ENCODE data around the gene URI1.

The URI1 gene

DNA sequence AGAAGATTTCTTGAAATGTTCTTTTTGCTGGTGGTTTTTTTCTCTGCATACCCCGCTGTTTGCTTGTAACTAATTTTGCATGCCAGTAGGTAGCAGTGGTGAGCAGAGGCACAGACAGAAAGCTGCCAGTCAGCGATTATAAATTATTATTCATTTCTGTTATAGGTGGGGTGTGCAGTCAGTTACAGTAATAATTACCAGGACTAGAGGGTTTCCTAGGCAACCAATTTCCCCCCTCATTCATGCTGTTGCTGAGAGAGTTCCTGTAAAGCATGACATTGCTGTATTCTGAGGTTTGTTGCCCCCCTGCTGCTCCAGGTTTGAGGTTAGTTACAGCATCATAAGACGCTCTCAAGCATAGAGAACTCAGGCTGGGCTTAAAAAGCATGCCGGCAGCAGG is 104.5 kb downstream of the URI1 start:
- TF ChIP-seq, protein P1, sequence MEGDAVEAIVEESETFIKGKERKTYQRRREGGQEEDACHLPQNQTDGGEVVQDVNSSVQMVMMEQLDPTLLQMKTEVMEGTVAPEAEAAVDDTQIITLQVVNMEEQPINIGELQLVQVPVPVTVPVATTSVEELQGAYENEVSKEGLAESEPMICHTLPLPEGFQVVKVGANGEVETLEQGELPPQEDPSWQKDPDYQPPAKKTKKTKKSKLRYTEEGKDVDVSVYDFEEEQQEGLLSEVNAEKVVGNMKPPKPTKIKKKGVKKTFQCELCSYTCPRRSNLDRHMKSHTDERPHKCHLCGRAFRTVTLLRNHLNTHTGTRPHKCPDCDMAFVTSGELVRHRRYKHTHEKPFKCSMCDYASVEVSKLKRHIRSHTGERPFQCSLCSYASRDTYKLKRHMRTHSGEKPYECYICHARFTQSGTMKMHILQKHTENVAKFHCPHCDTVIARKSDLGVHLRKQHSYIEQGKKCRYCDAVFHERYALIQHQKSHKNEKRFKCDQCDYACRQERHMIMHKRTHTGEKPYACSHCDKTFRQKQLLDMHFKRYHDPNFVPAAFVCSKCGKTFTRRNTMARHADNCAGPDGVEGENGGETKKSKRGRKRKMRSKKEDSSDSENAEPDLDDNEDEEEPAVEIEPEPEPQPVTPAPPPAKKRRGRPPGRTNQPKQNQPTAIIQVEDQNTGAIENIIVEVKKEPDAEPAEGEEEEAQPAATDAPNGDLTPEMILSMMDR (conservative IDR thresholded peaks at IDR 0.05; ENCODE audit: low read depth, low read length), result peak; percentile 53
- Histone ChIP-seq H3K9ac (no peak overlapping the region), H3K27ac (no peak overlapping the region), H3K4me1 (ENCODE audit: low read depth, poor library complexity, severe bottlenecking) (no peaks in the 10 kb centered on the region), H3K4me3 (IDR thresholded peaks at IDR 0.05; ENCODE audit: insufficient read depth, low read depth, low read length) (no peak overlapping the region), H4K20me1 (ENCODE audit: insufficient read depth) (no peaks in the 10 kb centered on the region), H3K27me3 (ENCODE audit: insufficient read depth, low read depth) (no peaks in the 10 kb centered on the region), H3K4me2 (no peak overlapping the region), H3K79me2 (ENCODE audit: insufficient read depth, low read depth) (no peaks in the 10 kb centered on the region), H2AFZ (ENCODE audit: low read depth) (no peak overlapping the region), H3K36me3 (ENCODE audit: insufficient read depth) (no peaks in the 10 kb centered on the region)

DNA sequence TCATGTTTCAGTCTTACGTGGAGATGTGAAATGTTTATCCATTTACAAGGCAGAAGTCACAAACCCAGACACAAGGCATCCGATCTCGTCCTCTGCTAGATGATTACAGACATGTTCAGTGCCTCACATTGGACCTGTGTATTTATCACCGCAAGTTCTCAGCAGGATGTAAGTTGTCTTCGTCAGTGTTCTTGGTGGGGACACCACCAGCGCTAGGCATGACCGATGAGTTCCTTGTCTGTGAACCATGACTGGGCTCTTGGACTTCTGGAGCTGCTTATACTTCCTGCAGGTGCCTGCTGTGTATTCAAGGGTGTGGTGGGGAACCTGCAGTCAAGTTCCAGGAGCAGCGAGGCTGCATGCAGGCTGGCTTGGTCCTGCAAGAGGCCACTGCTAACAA is 105.4 kb downstream of the URI1 start:
- Histone ChIP-seq H3K4me2 (no peak overlapping the region), H3K27me3 (ENCODE audit: insufficient read depth, low read depth) (no peaks in the 10 kb centered on the region), H3K27ac (no peak overlapping the region)

DNA sequence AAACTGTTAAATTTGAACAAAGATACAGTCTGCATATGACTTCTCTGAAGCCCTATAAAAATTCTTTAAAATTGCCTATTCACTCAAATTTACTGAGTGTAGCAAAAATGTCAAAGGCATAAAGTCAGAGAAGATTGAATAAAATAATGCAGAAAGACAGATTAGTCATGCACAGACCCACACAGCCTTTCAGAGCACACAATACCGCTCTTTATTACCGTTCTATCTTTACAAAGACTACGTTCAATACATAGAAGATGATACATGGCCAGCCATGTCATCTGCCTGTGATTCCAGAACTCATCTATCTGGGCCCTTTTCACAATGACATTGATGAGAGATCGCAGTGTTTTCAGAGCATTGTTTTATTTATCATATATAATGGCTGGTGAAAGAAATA is 107.2 kb downstream of the URI1 start:
- H3K27ac ChIP-seq, result no peak overlapping the region
- no peak overlapping the region for H3K4me2 ChIP-seq
- no peak overlapping the region for H3K9ac ChIP-seq
- no peaks in the 10 kb centered on the region for H3K4me1 ChIP-seq (ENCODE audit: low read depth, poor library complexity, severe bottlenecking)
- H3K27me3 ChIP-seq (ENCODE audit: insufficient read depth, low read depth), result no peaks in the 10 kb centered on the region
- TF ChIP-seq, protein P1 (conservative IDR thresholded peaks at IDR 0.05; ENCODE audit: low read depth, low read length), result no peak
- no peak overlapping the region for H3K4me3 ChIP-seq (IDR thresholded peaks at IDR 0.05; ENCODE audit: insufficient read depth, low read depth, low read length)
- no peak overlapping the region for H2AFZ ChIP-seq (ENCODE audit: low read depth)
- no peaks in the 10 kb centered on the region for H3K79me2 ChIP-seq (ENCODE audit: insufficient read depth, low read depth)
- no peaks in the 10 kb centered on the region for H4K20me1 ChIP-seq (ENCODE audit: insufficient read depth)
- H3K36me3 ChIP-seq (ENCODE audit: insufficient read depth), result no peaks in the 10 kb centered on the region

More for the DNA sequence above, 105.4 kb downstream of the URI1 start:
- Histone ChIP-seq H3K9ac (no peak overlapping the region), H3K79me2 (ENCODE audit: insufficient read depth, low read depth) (no peaks in the 10 kb centered on the region), H3K4me3 (IDR thresholded peaks at IDR 0.05; ENCODE audit: insufficient read depth, low read depth, low read length) (no peak overlapping the region), H4K20me1 (ENCODE audit: insufficient read depth) (no peaks in the 10 kb centered on the region), H3K36me3 (ENCODE audit: insufficient read depth) (no peaks in the 10 kb centered on the region), H2AFZ (ENCODE audit: low read depth) (no peak overlapping the region), H3K4me1 (ENCODE audit: low read depth, poor library complexity, severe bottlenecking) (no peaks in the 10 kb centered on the region)
- TF ChIP-seq, protein P1 (conservative IDR thresholded peaks at IDR 0.05; ENCODE audit: low read depth, low read length), result no peak

DNA sequence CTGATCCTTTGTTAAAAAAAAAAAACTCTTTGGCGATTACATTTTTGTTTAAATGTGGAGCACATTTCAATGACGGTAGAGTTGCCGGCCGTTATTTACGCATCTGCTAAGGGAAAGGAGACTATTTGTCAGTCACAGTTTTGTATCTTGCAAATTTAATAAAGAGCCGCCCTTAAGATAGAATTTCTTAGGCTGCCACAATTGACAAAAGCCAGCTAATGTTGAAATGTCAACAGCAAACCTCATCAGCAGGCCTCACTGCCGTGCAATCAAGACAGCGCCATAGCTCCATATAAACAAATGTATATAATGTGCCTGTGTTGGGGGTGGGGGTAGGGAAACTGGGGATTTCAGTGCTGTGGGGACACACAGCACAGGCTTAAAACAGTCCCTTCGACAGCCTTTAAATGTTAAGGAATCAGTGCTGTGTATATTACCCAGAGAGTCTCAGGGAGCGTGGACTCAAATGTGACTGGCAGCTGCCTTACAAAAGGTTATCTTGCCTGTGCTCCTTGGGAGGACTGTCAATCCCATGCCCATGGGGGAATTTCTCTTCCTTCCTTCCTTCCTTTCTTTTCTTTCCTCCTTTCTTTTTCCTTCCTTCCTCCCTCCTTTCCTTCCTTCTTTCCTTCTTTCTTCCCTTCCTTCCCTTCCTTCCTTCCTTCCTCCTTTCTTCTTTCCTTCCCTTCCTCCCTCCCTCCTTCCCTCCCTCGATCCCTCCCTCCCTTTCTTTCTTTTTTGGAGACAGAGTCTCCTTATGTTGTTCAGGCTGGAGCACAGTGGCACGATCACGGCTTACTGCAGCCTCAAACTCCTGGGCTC is 108.0 kb downstream of the URI1 start:
- TF ChIP-seq, protein P1 (conservative IDR thresholded peaks at IDR 0.05; ENCODE audit: low read depth, low read length), result no peak
- H3K27me3 ChIP-seq (ENCODE audit: insufficient read depth, low read depth), result no peaks in the 10 kb centered on the region
- H2AFZ ChIP-seq (ENCODE audit: low read depth), result no peak overlapping the region
- no peak overlapping the region for H3K4me2 ChIP-seq
- H3K4me1 ChIP-seq (ENCODE audit: low read depth, poor library complexity, severe bottlenecking), result no peaks in the 10 kb centered on the region
- no peak overlapping the region for H3K4me3 ChIP-seq (IDR thresholded peaks at IDR 0.05; ENCODE audit: insufficient read depth, low read depth, low read length)
- no peaks in the 10 kb centered on the region for H4K20me1 ChIP-seq (ENCODE audit: insufficient read depth)
- no peaks in the 10 kb centered on the region for H3K79me2 ChIP-seq (ENCODE audit: insufficient read depth, low read depth)
- no peaks in the 10 kb centered on the region for H3K36me3 ChIP-seq (ENCODE audit: insufficient read depth)
- H3K9ac ChIP-seq, result no peak overlapping the region
- H3K27ac ChIP-seq, result no peak overlapping the region

All from KMS-11 (cell line).